Activated CD4-positive, CD25-positive, alpha-beta regulatory T cell treated with anti-CD3 and anti-CD28 coated beads, Interleukin-2, amount 50 U/mL, for 24 hours (primary cell): ENCODE results near the gene SAFB2.
A peak's percentile ranks its signal among the peaks of the same experiment; 100 is the strongest.
"Not testable (repeated sequence)": the region's sequence is repeated elsewhere in the genome, so short reads cannot be mapped to it uniquely, and the experiment has no call there.

Source experiments
- ATAC-seq, 2 donors: fragments of 150-1000 bp; cut with Tn5 transposase; one replicate each; pipeline ENCODE4 v1.10.0; 2021; ENCODE audit warnings: mild to moderate bottlenecking in 1 of 2, moderate library complexity in 1 of 2

SAFB2 gene

DNA sequence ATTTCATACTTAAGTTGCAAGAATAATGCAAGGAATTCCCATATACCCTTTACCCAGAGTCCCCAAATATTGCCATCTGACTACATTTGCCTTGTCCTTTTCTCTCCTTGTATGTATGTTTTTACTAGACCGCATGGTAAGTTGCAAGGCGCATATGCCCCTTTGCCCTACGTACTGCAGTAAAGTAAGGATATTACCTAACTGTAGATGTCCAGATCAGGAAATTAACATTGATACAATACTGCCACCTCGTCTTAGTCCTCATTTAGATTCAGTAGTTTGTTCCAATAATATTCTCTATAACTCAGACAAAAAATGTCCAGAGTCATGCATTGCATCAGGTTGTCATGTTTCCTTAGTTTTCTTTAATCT, 9.7 kb upstream of the SAFB2 start:
- no peak for ATAC-seq

DNA sequence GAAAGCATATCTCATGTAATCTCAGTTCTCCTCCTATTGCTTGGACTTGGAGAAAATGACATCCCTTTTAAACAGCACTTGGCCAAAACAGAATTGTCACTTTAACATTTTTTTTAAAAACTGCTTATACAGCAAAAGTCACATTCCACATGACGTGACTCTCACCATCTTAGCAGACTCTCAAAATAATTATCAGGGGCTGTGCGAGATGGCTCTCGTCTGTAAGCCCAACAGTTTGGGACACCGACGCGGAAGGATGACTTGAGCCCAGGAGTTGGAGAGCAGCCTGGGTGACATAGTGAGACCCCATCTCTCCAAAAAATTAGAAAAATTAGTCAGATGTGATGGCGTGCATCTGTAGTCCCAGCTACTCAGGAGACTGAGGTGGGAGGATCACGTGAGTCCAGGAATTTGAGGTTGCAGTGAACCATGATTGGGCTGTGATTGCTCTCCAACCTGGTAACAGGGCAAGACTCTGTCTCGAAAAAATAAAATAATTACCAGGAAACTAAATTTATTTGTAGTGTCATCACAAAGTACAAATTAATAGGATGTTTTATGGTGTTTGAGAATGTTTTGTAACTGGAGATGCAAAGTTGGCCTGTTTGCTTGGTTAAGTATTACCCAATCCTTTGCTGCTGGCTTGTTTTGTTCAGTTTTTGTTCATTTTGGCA, 9.1 kb upstream of the SAFB2 start:
- no peak for ATAC-seq

DNA sequence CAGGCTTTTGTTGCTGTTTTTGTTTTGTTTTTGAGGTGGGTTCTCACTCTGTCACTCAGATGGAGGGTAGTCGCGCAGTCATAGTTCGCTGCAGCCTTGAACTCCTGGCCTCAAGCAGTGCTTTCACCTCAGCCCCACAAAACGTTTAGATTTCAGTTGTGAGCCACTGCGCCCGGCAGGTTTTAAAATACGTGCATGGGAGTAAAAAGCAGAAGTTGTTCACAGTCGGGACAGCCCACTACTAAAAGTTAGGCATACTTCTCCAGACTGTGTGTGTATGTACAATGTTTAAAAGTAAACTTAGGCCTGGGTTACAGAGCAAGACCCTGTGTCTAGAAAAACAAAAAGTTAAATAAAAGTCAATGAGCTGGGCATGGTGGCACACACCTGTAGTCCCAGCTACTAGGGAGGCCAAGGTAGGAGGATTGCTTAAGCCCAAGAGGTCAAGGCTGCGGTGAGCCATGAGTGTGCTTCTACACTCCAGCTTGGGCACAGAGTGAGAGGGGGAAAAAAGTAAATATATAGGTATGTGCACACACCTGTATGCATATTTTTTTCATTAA, 6.4 kb upstream of the SAFB2 start:
- no peak for ATAC-seq

DNA sequence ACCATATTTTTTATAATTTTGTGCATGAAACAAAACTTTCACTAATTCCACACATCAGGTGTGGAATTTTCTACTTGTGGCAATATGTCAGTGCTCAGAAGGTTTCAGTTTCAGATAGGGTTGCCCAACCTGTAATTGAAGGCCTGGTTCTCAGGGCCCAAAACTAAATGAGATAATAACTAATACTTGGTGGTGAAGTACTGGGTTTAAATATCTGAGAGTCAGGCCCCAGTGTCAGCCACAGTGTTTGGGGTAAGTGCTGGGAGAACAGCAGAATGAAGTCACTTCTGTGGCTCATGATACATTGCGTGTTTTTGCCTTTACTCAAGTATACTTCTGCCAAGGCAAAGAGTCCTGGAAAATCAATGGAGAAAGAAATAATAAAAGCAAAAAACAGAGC, 5.9 kb upstream of the SAFB2 start:
- peak; percentile 57 to 74 for ATAC-seq

DNA sequence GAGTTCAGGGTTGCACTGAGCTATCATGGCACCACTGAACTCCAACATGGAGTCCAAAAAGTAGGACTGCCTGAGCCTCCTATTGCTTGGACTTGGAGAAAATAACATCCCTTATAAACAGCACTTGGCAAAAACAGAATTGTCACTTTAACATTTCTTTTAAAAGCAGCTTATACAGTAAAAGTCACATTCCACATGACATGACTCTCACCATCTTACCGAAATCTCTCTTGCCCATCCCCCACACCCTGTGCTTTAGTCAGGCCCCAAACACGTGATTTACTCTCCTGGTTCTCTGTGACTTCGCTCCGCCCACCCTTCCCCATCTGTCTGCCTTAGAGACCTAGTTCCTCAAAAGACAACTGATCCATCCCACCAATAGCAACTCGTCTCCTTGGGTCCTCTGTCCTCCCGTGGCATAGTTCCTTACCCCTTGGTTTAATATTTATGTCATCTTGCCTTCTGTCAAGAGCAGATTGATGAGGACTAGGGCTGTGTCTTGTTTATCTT, 4.9 kb upstream of the SAFB2 start:
- no peak for ATAC-seq

DNA sequence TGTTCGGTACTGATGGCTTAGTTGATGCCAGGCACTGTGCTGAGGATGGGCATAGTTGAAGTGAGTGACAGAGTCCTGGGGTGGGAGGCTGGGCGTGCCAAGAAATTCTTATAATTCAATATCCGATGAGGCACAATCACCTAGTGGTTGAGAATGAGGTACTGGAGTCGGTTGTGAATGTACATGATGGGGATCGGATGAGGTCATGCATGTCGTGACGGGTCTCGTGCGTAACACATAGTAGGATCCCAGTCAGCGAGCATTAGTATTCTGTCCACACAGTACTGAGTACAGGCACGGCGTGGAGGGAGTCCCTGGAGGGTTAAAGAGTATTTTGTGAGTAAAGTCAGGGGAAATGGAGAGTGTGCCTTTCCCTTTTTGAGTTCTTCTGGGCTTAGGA, 3.1 kb upstream of the SAFB2 start:
- no peak for ATAC-seq

DNA sequence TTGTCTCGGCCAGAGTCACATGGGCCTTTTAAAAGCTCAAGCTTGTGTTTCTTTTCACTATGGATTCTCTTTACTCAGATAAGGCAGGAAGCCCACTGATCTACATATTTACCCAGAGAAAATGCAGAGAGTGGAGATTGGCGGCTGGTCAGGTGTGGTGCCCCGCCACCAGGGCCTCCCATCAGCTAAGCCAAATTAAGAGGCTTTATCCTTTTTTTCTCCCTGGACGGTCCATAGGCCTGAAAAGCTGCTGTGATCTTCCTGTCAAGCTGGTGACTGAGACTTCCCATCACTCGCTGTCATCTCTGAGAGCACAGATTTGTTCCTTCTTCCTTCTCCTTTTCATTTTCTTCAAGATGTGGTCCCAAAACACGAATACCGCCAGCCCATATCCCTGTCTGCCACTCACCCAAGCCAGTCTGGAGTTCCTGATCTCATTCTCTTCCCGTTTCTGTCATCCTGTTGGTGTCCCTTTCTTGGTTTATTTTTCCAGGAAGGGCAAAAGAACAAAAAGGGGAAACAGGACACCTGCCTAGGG, 2.2 kb upstream of the SAFB2 start:
- ATAC-seq: no peak

DNA sequence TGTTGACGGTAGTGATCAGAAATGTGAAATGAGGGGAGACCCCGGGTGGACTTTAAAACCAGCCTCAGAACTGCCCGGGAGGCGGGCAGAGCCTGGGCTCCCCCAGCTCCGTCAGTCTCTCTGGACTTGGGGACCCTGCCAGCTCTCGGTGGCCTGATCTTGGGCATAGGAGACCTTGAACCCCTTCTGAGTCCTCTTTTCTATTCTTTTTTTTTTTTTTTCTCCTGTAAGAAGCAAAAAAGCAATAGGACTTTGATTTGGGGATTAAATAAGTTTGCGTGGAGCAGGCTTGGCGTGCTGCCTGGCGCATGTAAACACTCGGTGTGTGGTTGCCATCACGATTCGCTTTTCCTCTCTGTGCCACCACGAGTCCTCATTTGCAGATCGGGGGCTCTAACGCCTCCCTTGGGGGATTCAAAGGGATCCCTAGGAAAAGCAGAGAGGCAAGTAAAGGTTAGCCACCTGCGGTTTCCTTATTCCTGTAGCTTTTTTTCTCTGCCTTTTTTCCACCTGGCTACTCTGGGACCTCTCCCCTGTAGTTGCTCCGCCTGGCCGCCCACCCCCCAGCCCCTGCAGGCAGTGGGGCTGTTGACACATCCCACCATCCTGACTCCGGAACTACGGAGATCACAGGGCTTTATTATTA, 1.6 kb upstream of the SAFB2 start:
- no peak for ATAC-seq

DNA sequence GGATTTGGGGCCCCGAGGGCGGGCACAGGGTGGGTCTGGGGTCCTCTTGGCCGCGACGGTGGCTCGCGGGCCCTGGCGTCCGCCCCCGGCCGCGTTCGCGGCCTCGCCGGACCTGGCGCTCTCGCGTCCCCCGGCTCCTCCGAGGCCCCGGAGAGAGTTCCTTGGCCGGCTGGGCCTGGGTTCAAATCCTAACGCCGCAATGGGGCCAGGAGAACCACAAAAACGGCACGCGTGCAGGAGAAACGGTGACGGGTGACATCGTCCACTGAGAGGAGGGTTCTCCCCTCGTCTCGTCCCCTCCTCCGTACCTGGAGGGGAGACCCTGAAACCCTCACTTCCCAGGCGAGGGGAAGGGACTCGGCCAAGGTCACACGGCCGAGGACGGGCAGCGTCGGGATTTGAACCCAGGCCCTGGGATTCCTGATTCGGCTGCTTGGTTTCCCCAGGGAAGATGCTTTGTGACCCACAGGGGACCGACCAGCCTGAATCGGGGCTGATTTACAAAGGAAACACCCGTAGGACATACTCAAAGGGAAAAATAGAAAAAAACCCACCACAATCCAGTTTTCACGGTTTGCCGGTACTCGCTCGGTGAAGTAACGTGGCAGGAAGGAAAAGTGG, 931 bp upstream of the SAFB2 start:
- no peak for ATAC-seq

DNA sequence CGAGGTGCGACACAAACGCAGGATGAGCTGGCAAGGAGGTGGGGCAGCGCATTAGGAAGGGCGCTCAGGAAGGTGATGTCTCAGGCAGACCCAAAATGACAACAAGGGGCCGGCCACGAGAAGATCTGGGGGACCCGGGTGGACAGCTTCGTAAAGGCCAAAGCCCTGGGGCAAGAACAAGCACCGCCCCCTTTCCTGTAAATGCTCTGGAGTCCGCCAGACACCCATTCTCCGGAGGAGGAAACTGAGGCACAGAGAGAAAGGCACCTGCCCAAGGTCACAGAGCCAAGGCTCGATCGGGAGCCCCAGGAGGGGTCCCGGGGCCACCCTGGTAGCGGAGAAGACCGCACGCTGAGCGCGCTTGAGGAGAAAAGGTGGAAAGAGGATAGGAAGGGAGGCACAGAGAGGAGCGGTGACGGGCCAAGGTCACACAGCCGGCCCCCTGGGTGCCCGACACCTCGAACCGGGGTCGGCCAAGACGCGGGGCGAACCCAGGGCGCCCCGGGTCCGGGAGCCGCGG, 571 bp downstream of the SAFB2 start:
- no peak for ATAC-seq

DNA sequence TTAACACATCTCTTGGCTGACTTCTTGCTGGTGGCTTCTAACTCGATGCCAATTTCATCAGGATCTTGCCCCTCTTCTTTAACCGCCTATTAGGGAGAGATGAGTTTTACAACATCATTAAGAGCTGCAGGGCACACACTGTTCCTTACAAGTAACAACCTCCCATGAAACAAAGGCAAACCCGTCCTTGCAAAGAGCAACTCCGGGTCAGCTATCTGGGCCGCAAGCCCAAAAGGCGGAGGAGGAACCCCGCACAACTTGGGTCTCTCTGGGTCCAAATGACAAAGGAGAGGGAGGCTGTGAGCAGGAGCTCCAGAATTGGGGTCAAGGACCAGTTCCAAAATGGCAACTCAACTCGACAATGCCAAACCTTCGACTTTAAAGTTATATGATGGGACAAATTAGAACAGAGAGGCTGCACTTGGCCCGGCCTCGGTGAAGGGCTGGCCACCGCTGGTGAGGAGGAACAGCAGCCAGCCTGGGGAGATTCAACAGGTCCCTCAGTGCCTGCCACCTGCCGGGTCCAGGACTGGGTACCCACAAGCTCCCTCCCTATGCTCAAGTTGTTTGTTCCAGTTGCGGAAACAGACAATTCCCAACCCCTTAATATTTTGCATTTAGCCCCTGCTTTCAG, 1.1 kb downstream of the SAFB2 start:
- no peak for ATAC-seq

DNA sequence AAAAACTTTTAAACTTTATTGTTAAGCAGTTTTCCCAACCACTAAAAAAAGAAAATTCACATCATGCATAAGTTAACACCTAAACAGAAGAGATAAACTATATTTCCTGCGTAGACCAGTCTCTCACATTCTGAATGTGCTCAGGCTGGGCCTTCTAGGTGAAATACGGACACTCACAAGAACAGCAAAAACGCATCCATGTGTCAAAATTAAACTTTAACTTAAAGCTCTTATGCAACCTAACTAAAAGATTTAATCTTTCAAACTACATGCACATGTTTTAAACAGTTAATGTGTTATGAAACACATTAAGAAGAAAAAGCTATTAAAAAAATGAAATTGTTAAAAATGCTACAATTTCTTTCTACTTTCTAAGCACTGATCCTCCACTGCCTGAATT, 2.6 kb downstream of the SAFB2 start:
- ATAC-seq: no peak

DNA sequence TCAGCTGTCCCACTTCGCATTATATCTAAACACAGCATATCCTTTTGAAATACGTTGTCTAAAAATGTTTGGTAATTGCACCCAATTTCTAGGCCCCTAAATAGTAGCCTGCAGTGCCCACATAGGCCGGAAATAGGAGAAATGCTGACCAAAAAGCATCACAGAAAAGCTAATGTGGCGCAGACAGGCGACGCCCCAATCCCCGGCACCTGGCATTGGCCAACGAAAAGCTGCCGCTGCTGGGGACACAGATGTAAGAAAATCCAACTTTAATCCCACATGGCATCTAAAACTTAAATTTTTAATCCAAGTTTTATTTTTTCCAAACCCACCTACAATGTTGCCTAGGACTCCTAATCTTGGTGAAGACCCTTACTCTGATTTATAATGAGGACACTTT, 4.0 kb downstream of the SAFB2 start:
- ATAC-seq: no peak

DNA sequence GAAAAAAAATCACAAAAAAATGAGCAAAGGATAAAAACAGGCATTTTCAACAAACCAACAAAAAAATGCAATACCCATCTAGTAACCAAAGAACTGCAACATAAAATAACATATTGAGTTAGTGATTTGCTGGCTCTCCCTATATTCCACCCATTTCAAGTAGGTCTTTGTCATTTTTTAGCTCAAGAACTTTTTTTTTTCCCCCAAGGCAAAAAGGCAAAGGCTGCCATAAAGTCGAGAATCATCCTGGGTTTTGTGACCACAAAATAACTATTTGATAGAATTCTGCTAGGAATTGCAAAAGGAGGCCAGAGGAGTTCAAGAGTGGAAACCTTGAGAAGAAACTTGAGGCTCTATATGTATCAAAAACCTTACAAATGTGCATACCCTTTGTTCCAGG, 5.5 kb downstream of the SAFB2 start:
- no peak for ATAC-seq

DNA sequence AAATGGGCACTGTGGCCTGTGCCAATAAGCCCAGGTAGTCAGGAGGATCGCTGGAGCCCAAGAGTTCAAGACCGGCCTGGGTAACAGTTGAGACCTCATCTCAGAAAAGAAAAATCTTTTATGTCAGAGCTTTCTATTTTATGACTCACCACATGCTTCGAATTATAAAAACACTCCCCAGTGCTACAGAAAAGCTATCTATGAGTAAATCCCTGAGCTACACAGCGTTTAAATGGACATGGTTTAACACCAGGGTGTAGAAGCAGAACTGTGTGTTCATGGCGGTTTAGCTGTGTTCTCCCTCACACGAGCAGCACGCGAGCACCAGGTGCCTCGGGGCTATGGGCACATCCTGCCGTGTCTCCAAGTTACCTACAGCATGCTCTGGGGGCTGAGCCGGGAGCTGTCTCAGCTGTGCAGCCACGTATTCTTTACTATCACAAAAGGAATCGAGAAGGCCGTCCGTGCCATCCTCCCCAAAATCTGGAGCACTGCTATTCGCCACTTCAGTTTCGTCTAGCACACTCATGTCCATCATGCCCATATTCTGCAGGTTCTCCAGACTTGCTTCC, 6.7 kb downstream of the SAFB2 start:
- ATAC-seq: no peak

DNA sequence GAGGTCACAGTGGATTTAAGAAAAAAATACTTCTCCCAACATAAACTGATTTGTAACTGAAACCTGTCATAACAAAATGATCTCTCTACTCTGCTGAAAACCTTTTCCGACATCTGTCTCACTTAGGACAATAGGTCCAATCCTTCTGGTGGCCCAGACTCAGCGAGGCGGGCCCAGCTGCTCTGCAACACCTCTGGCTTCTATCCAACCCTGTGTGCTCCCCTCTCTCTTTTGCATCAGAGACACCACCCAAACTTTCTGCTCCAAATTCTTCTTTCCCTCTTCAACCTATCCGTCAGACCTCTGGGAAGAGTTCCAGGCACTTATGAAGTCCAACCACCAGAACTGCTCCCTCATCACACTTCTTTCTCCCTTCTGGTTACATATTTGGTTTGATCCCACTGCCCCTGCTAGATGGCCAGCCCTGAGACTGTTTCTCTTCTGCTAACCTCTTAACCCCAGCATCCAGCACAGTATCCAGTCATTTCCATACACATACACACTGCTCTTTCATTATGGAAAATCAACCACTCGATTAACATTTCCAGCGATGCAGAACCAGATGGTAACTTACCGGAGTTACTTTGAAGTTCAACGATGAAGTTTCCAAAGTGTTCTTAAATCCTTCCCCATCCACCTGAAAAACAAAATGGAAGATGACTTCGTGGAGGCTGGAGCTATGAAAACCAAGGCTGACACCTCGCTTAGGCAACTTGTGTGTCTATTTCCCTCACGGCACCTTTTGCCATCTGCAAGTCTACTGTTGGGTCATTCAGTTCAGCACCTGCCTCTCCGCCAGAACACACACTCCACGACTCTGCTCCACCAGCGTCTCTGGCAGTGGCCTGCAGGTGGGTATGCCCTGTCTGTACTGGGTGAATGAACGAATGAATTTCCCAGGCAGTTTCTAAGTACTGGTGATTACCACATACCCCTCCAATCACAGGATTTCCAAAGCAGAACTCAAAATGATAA, 9.4 kb downstream of the SAFB2 start:
- no peak for ATAC-seq

DNA sequence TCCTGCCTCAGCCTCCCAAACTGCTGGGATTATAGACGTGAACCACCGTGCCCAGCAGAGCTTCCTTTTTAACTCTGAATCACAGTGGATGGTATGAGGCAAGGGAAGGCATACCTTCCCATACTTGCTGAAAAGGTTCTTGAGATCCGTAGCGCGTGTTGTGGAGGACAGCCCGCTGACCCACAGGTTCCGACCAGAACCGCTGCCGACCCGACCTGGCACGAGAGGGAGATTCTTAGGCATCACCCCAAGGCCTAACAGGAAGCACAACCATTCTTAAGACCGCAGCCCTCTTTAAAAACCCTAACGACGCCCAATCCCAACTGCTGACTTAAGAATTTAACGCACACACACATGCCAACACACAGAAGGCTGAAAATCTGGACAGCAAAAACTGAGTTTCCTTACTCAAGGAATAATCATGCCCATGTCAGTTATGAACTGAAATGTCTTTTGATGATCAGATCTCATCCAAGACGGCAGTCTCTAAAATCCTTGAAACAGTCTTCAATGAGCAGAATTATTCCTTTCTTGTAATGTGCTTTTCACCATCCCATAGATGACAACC, 12.6 kb downstream of the SAFB2 start:
- ATAC-seq: no peak

DNA sequence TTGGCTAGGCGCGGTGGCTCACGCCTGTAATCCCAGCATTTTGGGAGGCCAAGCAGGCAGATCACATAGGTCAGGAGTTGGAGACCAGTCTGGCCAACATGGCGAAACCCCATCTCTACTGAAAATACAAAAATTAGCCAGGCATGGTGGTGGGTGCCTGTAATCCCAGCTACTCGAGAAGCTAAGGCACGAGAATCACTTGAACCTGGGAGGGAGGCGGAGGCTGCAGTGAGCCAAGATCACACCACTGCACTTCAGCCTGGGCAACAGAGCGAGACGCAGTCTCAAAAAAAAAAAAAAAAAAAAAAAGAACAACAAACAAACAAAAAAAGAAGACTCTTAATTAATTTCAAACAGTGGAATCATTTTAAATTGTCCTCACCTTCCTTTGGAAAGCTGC, 13.8 kb downstream of the SAFB2 start:
- not testable (repeated sequence) for ATAC-seq

DNA sequence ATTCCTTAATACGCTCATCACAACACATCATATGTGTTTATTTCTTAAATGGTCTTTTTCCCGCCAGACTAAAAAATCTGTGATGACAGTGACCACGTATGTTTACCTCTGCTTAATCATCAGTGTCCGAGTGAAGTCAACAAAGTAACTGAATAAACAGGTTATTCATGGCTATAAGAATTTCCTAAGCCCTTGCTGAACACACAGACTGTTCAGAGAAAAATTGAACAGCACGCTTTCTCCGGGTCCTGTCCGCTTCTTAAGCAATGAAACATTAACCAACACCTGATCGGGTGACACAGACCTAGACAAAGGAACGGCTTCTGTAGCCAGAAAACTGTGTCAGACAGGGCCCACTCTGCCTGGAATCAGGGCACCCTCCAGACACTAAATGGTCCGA, 14.3 kb downstream of the SAFB2 start:
- no peak for ATAC-seq

DNA sequence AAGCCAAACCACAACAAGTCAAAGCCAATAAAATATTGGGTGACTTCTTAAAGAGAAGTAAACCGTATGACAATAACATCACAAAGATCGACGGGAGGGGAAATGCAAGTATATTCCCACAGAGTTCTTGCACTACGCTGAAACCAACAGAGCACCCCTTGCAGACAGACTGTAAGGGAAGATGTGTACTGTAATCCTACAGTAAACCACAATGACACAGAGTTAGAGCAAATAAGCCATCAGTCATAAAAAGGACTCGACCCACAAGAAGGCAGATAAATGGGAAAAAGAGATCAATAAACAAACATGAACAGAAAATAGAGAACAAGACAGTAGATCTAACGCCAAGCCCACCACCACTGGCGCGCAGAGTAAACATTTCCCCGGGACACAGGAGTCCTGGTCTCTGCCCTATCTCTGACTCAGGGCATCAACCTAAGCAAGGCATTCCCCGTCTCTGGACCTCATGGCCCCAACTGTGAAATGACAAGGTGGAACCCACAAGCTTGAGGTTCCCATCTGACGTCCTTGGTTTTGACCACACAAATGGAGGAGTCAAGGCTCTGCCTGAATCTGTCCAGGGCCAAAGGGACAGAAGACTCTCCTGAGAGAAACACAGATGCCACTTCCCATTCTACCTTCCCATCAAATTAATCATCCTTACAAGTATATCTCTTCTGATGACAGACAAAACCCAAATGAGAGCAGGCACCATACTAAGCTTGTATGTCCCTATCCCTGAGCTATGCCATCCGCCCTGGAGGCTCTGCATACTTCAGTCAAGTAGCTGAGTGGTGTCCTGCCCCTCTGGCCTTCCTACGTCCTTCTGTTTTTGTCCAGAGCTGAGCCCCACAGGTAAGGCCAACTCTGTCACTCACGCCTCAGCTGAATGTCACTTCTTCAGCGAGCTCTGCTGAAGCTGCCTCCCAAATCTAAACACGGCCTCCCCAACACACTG, 15.0 kb downstream of the SAFB2 start:
- no peak for ATAC-seq
